Esophagus muscularis mucosa (tissue), 4 donors: ENCODE results near the gene OLFML2B.
"Not testable (repeated sequence)": the region's sequence is repeated elsewhere in the genome, so short reads cannot be mapped to it uniquely, and the experiment has no call there.

Source experiments
- CTCF ChIP-seq, 3 experiments: fragments of 200-600 bp in 2 of 3; fragments of 450-650 bp in 1 of 3; sonication (generic) in 2 of 3; IDR thresholded peaks; one replicate each; pipeline ENCODE4 v1.5.1; 2017 to 2019; ENCODE audit warnings: antibody characterized with exemption in 3 of 3, mild to moderate bottlenecking in 2 of 3, moderate library complexity in 1 of 3
- EP300 ChIP-seq: sonication (generic); formaldehyde crosslinking; IDR thresholded peaks from one replicate; pipeline ENCODE4 v1.6.1; 2017; ENCODE audit warnings: antibody characterized with exemption
- POLR2AphosphoS5 ChIP-seq, 2 donors: sonication (generic); formaldehyde crosslinking; IDR thresholded peaks; one replicate each; pipeline ENCODE4 v1.6.1; 2017; ENCODE audit warnings: antibody characterized with exemption in 2 of 2

GRCh38 chr1:162017791-162018190 lies 5.9 kb downstream of the OLFML2B start:
- not testable (repeated sequence) for TF ChIP-seq CTCF (IDR thresholded peaks at IDR 0.05); POLR2AphosphoS5 (IDR thresholded peaks at IDR 0.05); EP300
